Stimulated activated naive CD4-positive, alpha-beta T cell (primary cell): ENCODE results near the gene ZNF581.

ENCODE experiments used
- DNase-seq, 6 experiments: peaks; one replicate each; lab custom pipeline; 2025; lab: John Stamatoyannopoulos, UW

The ZNF581 gene

DNA sequence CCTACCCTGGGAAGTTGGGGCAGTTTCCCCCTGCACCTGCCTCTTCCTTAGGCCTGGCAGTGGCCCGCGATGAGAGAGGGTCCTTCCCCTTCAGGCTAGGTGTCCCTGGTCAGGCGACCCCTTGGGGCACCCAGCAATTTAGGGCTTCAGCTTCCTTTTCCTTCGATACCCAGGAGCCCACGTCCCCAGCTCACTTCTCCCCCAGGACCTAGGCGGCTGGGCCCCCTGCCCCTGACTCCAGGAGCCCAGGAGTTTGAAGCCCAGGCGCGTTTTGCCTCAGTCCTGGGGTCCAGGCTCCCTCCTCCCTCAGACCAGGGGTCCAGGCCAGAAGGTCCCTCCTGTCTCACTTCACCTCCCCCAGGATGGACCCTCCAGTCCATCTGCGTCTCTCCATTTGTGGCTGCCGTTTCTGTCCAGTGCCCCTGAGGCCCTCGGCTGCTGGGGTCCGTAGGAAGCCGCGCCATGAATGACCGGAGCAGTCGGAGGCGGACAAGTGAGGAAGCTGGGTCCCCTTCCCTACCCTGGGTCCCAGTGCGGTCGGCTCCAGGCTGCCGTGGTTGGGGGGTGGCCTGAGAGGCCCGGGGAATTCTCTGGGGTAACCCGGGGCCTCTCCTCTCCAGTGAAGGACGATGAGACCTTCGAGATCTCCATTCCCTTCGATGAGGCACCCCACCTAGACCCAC, 5.3 kb downstream of the ZNF581 start:
- no peak for DNase-seq

- DNase-seq = no peak
These were observed 6.0 kb downstream of the ZNF581 start for GRCh38 chr19:55649268-55650125.

DNA sequence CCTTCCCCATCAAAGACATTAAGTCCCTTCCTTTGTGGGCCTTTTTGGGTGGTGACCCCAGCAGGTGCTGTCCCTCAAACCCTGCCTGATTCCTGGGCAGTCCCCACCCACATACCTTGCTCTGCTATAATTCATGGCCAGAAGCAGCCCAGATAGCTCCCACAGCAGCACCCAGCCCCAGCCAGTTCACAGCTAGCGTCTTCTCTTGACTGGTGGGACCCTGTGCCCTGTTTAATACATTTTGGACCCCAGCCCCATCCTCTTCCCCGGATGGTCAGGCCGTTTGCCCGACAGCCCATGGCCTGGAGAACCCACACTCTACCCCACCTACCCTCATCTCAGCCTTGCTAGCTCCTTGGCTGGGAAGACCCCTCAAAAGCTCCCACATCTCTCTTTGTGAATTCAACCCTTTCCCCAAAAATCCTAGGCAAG, 6.7 kb downstream of the ZNF581 start:
- no peak for DNase-seq

- no peak for DNase-seq
These were observed 7.3 kb downstream of the ZNF581 start for GRCh38 chr19:55650602-55651230.

DNA sequence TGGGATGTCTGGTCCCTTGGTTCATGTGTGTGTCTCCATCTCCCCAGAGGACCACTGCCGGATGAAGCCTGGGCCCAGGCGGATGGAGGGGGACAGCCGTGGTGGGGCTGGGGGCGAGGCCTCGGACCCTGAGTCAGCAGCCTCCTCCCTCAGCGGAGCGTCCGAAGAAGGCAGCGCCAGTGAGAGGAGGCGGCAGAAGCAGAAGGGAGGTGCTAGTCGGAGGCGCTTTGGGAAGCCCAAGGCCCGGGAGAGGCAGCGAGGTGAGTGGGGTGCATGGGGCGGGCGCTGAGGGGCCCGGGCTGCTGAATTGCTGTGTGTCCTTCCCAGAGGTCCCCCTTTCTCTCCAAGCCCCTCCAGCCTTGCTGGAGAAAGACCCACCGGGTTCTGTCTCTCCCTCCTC, 7.8 kb downstream of the ZNF581 start:
- DNase-seq = no peak

DNA sequence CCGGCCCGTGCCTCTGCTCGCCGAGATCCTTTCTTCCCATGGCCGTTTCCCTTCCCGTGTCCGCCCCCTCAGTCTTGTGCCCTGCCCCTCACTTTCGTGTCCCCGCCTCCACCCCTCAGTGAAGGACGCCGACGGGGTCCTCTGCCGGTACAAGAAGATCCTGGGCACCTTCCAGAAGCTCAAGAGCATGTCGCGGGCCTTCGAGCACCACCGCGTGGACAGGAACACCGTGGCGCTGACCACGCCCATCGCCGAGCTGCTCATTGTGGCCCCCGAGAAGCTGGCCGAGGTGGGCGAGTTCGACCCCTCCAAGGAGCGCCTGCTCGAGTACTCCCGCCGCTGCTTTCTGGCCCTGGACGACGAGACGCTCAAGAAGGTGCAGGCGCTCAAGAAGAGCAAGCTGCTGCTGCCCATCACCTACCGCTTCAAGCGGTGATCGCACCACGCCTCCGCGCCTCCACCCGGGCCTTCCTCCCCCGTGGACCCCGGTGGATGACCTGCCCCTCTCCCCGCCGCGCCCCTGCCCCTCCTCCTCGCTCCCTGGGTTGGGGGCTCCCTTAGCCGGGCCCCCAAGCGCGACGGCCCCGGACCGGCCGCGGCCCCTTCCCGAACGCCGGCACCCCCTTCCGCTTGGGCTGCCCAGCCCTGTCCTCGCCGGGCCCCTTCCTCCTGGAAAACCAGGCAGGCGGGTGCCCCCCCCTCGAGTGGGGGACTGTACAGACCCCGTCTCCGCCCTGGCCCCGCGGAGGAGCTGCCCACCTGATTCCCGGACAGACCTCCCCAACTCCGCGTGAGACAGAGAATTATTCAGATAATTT, 9.1 kb downstream of the ZNF581 start:
- no peak for DNase-seq

- DNase-seq = peak; percentile 99 to 100 (median 100)
These were observed 10.3 kb downstream of the ZNF581 start for GRCh38 chr19:55653651-55654322.

DNA sequence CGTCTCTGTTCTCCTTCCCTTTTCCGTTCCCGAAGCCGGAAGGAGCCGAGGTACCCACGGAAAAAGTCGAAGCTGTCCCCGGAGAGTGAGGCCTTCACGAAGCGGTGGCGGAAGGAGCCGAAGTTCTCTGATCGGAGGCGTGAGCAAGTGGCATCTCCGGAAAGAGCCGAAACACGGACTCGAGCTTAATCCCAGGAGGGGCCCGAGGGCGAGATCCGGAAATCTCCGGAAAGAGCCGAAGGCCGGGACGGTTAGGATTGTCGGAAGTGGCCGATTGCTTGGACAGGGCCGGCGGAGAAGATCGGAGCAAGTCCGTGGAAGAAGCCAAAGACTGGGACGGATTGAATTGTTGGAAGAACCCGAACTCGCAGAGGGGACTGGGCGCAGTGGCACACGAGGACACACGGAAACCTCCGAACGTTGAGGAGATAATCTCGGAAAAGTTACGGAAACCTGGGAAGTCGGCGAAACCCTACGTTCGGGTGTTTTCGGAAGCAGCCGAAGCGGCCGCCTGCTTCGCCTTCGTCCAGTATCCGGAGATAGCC, 10.9 kb downstream of the ZNF581 start:
- DNase-seq = peak; percentile 98 to 100 (median 100)

DNA sequence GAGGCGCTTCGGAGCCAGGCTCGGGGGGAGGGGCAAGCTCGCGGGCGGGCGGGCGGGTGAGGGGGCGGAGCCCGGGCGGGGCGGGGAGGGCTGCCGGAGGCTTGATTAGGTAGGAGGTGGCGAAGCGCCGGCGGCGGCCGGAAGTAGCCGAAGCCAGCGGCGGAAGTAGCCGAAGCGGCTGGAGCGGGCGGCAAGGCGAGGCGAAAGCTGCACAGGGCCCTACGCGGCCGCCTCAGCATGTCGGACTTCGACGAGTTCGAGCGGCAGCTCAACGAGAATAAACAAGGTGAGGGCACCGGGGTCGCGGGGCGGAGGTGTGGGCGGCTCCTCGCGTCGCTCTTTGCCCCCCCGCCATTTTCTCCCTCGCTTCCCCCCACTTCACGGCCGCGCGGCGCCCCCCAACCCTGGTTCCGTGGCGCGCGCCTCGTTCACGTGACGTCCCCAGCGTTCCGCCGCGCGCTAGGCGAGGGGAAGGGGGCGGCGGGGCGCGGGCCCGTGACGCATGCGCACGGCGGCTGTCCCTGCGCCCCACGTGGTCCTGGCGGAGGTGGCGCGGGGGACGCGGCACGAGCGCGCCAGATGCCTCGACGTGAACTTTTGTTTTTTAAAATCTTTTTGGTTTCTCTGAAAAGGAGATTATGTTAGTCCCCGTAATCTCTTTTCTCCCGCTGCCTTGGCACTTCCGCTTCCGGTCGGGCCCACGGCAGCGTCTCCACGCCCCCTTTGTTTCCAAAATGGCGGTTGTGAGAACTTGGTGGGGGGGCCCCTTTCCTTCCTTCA, 11.6 kb downstream of the ZNF581 start, which contains the start of gene U2AF2:
TSS of gene U2AF2 (plus strand) at position 168 of the 780 bp plus-strand sequence. CDS start at position 238, 70 bp downstream.
- peak; percentile 82 to 97 (median 90) for DNase-seq

GRCh38 chr19:55655648-55656040, 12.2 kb downstream of the ZNF581 start:
- no peak for DNase-seq

GRCh38 chr19:55656552-55656951, 13.1 kb downstream of the ZNF581 start:
- DNase-seq = no peak

DNA sequence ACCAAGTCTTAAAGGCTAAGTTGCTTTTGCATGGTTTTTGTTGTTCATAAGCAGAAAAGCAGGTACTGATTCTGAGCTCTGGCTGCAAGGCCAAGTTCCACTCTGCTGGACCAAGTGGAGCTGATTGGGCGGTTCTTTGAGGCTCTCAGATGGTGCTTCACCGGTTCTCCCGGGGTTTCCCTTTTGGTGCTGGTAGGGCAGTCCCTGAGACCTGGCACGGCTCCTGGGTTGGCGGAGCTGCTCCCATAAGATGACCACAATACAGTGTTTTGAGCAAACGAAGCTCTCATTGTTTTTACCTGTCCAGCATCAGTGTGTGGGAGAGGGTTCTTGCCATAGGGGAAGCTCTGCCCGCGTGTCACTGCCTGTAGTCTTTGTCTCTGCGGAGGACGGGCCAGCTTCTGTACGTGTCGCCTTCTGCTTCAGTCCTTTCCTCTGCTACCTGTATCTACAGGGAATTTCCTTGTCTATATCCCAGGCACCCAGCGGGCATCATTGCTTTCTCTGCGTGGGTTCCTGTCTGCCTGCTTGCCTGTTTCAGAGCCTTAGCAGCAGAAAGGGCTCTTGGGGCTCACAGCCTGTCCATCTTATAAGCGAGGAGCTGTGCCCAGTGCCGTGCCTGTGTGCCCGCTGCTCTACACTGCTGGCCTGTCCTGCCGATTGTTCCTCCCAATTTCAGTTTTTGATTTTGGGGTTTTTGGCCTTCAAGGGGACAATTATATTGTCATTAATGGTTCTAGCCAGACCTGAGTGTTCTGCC, 13.7 kb downstream of the ZNF581 start:
- no peak for DNase-seq

DNA sequence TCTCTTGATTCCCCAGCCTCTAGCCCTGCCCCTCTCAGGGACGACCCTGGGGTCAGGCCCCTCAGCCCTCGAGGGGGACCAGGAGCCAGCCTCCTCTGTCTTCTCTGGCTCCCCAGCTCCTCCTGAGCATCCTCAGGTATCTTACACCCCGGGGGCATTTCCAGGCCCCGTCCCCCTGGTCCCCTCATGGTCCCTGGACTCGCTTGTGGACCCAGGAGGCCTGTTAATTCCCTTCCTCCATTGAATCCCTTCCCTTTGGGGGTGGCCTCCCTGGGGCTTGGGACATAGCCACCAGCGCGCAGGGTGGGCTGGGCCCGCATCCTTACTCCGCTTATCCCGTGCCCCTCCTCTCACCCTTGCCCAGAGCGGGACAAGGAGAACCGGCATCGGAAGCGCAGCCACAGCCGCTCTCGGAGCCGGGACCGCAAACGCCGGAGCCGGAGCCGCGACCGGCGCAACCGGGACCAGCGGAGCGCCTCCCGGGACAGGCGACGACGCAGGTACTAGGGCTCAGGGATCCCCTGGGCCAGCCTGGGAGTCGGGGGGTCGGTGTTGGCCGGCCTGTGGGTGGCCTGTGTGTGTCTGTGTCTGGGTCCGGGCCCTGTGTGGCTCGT, 15.5 kb downstream of the ZNF581 start:
- no peak for DNase-seq

- DNase-seq = no peak
These were observed 16.4 kb downstream of the ZNF581 start for GRCh38 chr19:55659822-55660221.

GRCh38 chr19:55660404-55660803, 17.0 kb downstream of the ZNF581 start:
- no peak for DNase-seq

- DNase-seq = no peak
These were observed 17.5 kb downstream of the ZNF581 start for GRCh38 chr19:55660991-55661390.

DNA sequence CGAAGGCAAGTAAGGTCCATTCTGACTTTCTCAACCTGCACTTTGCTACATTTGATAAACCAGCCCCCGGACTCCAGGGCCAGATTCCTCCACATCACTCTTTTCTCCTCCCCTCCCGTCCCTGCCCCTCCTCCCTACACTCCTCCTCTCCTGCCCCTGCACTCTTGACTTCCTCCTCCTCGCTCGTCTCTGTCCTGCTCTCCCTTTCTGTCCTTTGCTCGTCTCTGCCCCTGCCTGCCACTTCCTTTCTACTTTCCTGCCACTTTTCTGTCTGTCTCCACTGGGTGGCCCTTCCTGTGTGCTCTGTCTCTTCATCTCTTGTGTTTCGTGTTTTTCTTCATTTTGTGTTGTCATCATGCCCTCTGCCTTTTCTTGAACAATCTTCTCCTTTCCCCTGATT, 18.4 kb downstream of the ZNF581 start:
- DNase-seq = no peak

GRCh38 chr19:55663846-55664536, 20.5 kb downstream of the ZNF581 start:
- no peak for DNase-seq
